GM12801 (cell line): ENCODE results near the gene UPF2.

Experiments
- CTCF ChIP-seq: IDR thresholded peaks from one replicate; pipeline ENCODE4 v1.5.1; 2011; ENCODE audit warnings: control low read depth; ENCODE audit not compliant: insufficient read length; ENCODE audit errors: extremely low read depth

The UPF2 gene

GRCh38 chr10:12042797-12043651 is at the start of gene UPF2:
UPF2 (minus strand) TSS chr10:12042809; CDS start chr10:12035423, 7,386 bp downstream.
- TF ChIP-seq CTCF, result no peak

GRCh38 chr10:12091421-12091820 is 48.8 kb upstream of the UPF2 start:
- no peak for TF ChIP-seq CTCF

- TF ChIP-seq CTCF, result no peak
Measured at GRCh38 chr10:12088919-12089318, 46.3 kb upstream of the UPF2 start.

GRCh38 chr10:12081879-12082557 is 39.4 kb upstream of the UPF2 start:
- no peak for TF ChIP-seq CTCF

- TF ChIP-seq CTCF, result no peak
Measured at GRCh38 chr10:12081470-12081869, 38.9 kb upstream of the UPF2 start.

GRCh38 chr10:12077580-12078180 is 35.1 kb upstream of the UPF2 start:
- TF ChIP-seq CTCF, result no peak

- TF ChIP-seq CTCF, result no peak
Measured at GRCh38 chr10:12073526-12073925, 30.9 kb upstream of the UPF2 start.
